KMS-11 (cell line): ENCODE measurements around the gene PRKCE.

ENCODE experiments used
- H2AFZ ChIP-seq: fragments of 200-600 bp; sonication (generic); 2 replicates; pipeline ENCODE4 v1.6.1; 2016; ENCODE audit warnings: antibody characterized with exemption, mixed run types, low read depth
- H3K27ac ChIP-seq: fragments of 200-600 bp; sonication (generic); 2 replicates; pipeline ENCODE4 v1.6.1; 2016; ENCODE audit warnings: mild to moderate bottlenecking, mixed run types
- H3K27me3 ChIP-seq: fragments of 200-600 bp; sonication (generic); 2 replicates; pipeline ENCODE4 v1.6.1; 2017; ENCODE audit warnings: mild to moderate bottlenecking, low read depth, mixed run types, moderate library complexity; ENCODE audit not compliant: insufficient read depth
- H3K36me3 ChIP-seq: fragments of 200-600 bp; sonication (generic); 2 replicates; pipeline ENCODE4 v1.6.1; 2017; ENCODE audit warnings: mild to moderate bottlenecking, mixed run types; ENCODE audit not compliant: insufficient read depth
- H3K4me1 ChIP-seq: fragments of 200-600 bp; sonication (generic); 2 replicates; pipeline ENCODE4 v1.6.1; 2016; ENCODE audit warnings: mild to moderate bottlenecking, low read depth, mixed run types; ENCODE audit not compliant: poor library complexity, severe bottlenecking
- H3K4me2 ChIP-seq: fragments of 200-600 bp; sonication (generic); 2 replicates; pipeline ENCODE4 v1.7.0; 2016; ENCODE audit warnings: mild to moderate bottlenecking, mixed run types
- H3K4me3 ChIP-seq: fragments of 200-600 bp; sonication (generic); IDR thresholded peaks from 2 replicates; pipeline ENCODE4 v1.6.1; 2017; ENCODE audit warnings: low read depth, low read length, mixed read lengths; ENCODE audit not compliant: insufficient read depth
- H3K79me2 ChIP-seq: fragments of 200-600 bp; sonication (generic); 2 replicates; pipeline ENCODE4 v1.6.1; 2016; ENCODE audit warnings: low read depth, mixed run types; ENCODE audit not compliant: insufficient read depth
- H3K9ac ChIP-seq: fragments of 200-600 bp; sonication (generic); 2 replicates; pipeline ENCODE4 v1.6.1; 2016; ENCODE audit warnings: mild to moderate bottlenecking, mixed run types
- H4K20me1 ChIP-seq: fragments of 200-600 bp; sonication (generic); 2 replicates; pipeline ENCODE4 v1.6.1; 2016; ENCODE audit warnings: mild to moderate bottlenecking, mixed run types; ENCODE audit not compliant: insufficient read depth
- CTCF ChIP-seq: fragments of 200-600 bp; sonication (generic); conservative IDR thresholded peaks from 2 replicates; pipeline ENCODE4 v1.6.1; 2017; ENCODE audit warnings: low read depth, mild to moderate bottlenecking, antibody characterized with exemption, low read length, moderate library complexity, mixed read lengths

The PRKCE gene

GRCh38 chr2:45902781-45903375 lies 251.4 kb downstream of the PRKCE start:
- Histone ChIP-seq H3K27me3 (no peaks in the 10 kb centered on the region), H3K9ac (no peak overlapping the region), H4K20me1 (no peaks in the 10 kb centered on the region), H3K79me2 (no peaks in the 10 kb centered on the region), H3K4me2 (no peak overlapping the region), H3K36me3 (no peaks in the 10 kb centered on the region), H3K27ac (no peak overlapping the region), H3K4me3 (no peak overlapping the region), H3K4me1 (no peaks in the 10 kb centered on the region), H2AFZ (no peak overlapping the region)
- TF ChIP-seq CTCF, result no peak

GRCh38 chr2:45904267-45904945 lies 252.9 kb downstream of the PRKCE start:
- H3K27me3 ChIP-seq, result no peaks in the 10 kb centered on the region
- H3K4me1 ChIP-seq, result no peaks in the 10 kb centered on the region
- no peak overlapping the region for H3K4me2 ChIP-seq
- H3K36me3 ChIP-seq, result no peaks in the 10 kb centered on the region
- H3K27ac ChIP-seq, result no peak overlapping the region
- H3K4me3 ChIP-seq, result no peak overlapping the region
- TF ChIP-seq CTCF, result no peak
- no peaks in the 10 kb centered on the region for H4K20me1 ChIP-seq
- no peak overlapping the region for H2AFZ ChIP-seq
- H3K9ac ChIP-seq, result no peak overlapping the region
- H3K79me2 ChIP-seq, result no peaks in the 10 kb centered on the region

GRCh38 chr2:45904946-45905631 lies 253.6 kb downstream of the PRKCE start:
- Histone ChIP-seq H3K36me3 (no peaks in the 10 kb centered on the region), H3K4me3 (no peak overlapping the region), H3K4me1 (no peaks in the 10 kb centered on the region), H2AFZ (no peak overlapping the region), H3K27me3 (no peaks in the 10 kb centered on the region), H4K20me1 (no peaks in the 10 kb centered on the region), H3K9ac (no peak overlapping the region), H3K27ac (no peak overlapping the region), H3K79me2 (no peaks in the 10 kb centered on the region), H3K4me2 (no peak overlapping the region)
- TF ChIP-seq CTCF, result no peak

- H3K4me2 ChIP-seq, result no peak overlapping the region
- H3K36me3 ChIP-seq, result no peaks in the 10 kb centered on the region
- TF ChIP-seq CTCF, result no peak
- H3K4me3 ChIP-seq, result no peak overlapping the region
- H2AFZ ChIP-seq, result no peak overlapping the region
- H3K27me3 ChIP-seq, result no peaks in the 10 kb centered on the region
- H3K79me2 ChIP-seq, result no peaks in the 10 kb centered on the region
- no peak overlapping the region for H3K27ac ChIP-seq
- no peak overlapping the region for H3K9ac ChIP-seq
- no peaks in the 10 kb centered on the region for H3K4me1 ChIP-seq
- no peaks in the 10 kb centered on the region for H4K20me1 ChIP-seq
Observed at GRCh38 chr2:45905632-45905958, 254.1 kb downstream of the PRKCE start.
